Body of pancreas (tissue), 4 donors: Measurements from ENCODE around the gene ZNF681.

Source experiments
- CTCF ChIP-seq, 7 experiments: fragments of 450-650 bp in 4 of 7; fragments of 200-600 bp in 3 of 7; sonication (generic) in 3 of 7; IDR thresholded peaks; one replicate each; pipeline ENCODE4 v1.5.1; 2016 to 2019; ENCODE audit warnings: antibody characterized with exemption in 7 of 7
- POLR2A ChIP-seq, 3 donors: fragments of 450-650 bp; IDR thresholded peaks; one replicate each; pipeline ENCODE4 v1.6.1; 2016; ENCODE audit warnings: antibody characterized with exemption in 3 of 3, mild to moderate bottlenecking in 2 of 3

- TF ChIP-seq CTCF (IDR thresholded peaks at IDR 0.05) = peak in 1 of 7 experiments; percentile 11
- peak; percentile 48 to 82 (median 71) for TF ChIP-seq POLR2A (IDR thresholded peaks at IDR 0.05)
Measured at GRCh38 chr19:23762884-23763711, 4.4 kb upstream of the ZNF681 start.
